Thyroid gland (tissue), 4 donors: ENCODE data around the gene AFAP1L2.

ENCODE experiments used
- POLR2A ChIP-seq, 2 donors: fragments of 450-650 bp; IDR thresholded peaks; one replicate each; pipeline ENCODE4 v1.6.1; 2017; ENCODE audit warnings: antibody characterized with exemption in 2 of 2, mild to moderate bottlenecking in 2 of 2, moderate library complexity in 1 of 2
- TF ChIP-seq, protein P1 (sequence below), 6 experiments: fragments of 200-600 bp in 3 of 6; fragments of 450-650 bp in 3 of 6; sonication (generic) in 3 of 6; IDR thresholded peaks; one replicate each; pipeline ENCODE4 v1.5.1; 2016 to 2019; ENCODE audit warnings: antibody characterized with exemption in 6 of 6, mild to moderate bottlenecking in 2 of 6, inconsistent platforms in 1 of 6, moderate library complexity in 1 of 6

DNA sequence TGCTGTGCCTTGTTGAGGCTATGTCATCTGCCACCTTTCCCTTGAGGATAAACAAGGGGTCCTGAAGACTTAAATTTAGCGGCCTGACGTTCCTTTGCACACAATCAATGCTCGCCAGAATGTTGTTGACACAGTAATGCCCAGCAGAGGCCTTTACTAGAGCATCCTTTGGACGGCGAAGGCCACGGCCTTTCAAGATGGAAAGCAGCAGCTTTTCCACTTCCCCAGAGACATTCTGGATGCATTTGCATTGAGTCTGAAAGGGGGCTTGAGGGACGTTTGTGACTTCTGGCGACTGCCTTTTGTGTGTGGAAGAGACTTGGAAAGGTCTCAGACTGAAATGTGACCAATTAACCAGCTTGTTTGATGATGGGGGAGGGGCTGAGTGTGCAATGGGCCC, 112.8 kb downstream of the AFAP1L2 start:
- no peak for TF ChIP-seq POLR2A (IDR thresholded peaks at IDR 0.05)
- TF ChIP-seq, protein P1, sequence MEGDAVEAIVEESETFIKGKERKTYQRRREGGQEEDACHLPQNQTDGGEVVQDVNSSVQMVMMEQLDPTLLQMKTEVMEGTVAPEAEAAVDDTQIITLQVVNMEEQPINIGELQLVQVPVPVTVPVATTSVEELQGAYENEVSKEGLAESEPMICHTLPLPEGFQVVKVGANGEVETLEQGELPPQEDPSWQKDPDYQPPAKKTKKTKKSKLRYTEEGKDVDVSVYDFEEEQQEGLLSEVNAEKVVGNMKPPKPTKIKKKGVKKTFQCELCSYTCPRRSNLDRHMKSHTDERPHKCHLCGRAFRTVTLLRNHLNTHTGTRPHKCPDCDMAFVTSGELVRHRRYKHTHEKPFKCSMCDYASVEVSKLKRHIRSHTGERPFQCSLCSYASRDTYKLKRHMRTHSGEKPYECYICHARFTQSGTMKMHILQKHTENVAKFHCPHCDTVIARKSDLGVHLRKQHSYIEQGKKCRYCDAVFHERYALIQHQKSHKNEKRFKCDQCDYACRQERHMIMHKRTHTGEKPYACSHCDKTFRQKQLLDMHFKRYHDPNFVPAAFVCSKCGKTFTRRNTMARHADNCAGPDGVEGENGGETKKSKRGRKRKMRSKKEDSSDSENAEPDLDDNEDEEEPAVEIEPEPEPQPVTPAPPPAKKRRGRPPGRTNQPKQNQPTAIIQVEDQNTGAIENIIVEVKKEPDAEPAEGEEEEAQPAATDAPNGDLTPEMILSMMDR (IDR thresholded peaks at IDR 0.05): no peak
